OCI-M2 (cell line): Measurements from ENCODE around the gene FASN.

Experiments
- DNase-seq: peaks from one replicate; lab custom pipeline; 2025; ENCODE audit not compliant: unreplicated experiment; lab: John Stamatoyannopoulos, UW

Gene FASN

GRCh38 chr17:82089723-82090548 lies 8.1 kb downstream of the FASN start:
- DNase-seq, result no peak

GRCh38 chr17:82088838-82089722 lies 9.0 kb downstream of the FASN start:
- no peak for DNase-seq

DNA sequence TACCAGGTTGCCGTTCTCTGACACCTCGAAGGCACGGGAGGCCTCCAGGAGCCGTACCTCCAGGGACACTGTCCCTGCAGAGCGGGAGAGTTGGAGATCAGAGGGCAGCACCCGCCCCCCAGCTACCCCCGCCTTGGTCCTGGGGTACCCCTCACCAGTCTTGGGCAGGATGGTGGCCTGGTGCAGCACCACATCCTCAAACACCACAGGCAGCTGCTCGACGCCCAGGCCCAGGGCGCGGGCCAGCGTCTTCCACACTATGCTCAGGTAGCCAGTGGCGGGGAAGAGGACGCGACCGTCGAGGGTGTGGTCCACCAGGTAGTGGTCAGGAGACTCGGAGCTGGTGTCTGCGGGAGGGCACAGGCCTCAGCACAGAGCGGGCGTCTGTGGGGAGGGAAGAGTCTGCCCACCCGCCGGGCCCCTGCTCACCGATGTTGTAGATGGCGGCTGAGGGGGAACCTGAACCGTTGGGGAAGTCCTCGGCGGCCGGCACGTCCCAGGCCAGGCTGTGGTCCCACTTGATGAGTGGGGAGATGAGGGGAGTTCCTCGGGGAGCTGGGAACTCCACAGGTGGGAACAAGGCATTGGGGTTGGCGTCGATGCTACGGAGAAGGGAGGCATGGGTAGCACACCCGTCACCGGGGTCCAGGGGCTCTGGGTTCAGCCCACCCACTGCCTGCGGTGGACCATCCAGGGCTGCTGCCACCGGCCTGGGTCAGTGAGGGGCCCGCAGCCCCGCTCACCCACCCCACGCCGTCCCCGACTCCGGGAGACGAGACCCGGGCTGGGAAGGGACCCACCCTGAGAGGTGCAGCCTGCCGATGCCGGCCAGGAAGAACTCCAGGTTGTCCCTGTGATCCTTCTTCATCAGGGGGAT lies 9.8 kb downstream of the FASN start:
- no peak for DNase-seq

DNA sequence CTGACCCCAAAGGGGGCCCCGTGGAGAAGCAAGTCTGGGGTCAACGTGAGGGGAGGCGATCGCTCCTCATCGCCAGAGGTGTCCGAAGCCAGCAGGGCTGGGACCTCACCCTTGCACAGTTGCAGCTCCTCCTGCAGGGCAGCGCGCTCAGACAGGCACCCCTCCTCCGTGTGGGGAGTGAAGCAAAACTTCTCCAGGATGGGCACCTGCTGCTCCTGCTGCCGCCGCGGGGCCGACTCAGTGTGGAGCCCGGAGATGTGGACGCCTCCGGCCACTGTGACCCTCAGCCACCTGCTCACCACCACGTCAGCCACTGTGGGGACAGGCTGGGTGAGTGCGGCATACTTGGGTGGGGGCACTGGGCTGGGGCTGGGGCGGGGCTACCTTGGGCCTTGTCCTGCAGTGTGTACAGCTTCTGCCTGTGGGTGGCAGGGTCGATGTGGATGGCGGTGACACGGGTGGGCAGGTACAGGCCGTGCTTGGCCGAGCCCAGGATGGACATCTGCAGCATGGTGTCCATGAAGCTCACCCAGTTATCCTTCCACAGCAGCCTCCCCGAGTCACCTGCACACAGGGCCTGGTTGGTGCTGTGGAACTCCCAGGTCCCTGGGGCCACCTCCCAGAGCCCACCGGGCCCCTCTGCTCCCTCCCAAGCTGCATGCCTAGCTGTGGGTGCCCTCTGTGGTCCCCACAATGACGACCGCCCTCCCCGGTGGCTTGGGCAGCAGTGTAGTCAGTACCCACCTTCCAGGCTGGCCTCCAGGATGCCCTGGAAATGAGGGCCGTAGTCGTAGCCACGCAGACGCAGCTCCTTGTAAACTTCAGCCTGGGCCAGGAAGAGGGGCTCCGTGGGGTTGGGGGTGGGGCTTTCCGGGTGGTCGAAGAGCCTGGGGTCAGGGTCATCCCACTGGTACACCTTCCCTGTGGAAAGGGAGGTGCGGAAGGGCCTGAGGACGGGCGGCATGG lies 10.8 kb downstream of the FASN start:
- DNase-seq, result no peak

GRCh38 chr17:82085931-82086764 lies 11.9 kb downstream of the FASN start:
- DNase-seq, result no peak

DNA sequence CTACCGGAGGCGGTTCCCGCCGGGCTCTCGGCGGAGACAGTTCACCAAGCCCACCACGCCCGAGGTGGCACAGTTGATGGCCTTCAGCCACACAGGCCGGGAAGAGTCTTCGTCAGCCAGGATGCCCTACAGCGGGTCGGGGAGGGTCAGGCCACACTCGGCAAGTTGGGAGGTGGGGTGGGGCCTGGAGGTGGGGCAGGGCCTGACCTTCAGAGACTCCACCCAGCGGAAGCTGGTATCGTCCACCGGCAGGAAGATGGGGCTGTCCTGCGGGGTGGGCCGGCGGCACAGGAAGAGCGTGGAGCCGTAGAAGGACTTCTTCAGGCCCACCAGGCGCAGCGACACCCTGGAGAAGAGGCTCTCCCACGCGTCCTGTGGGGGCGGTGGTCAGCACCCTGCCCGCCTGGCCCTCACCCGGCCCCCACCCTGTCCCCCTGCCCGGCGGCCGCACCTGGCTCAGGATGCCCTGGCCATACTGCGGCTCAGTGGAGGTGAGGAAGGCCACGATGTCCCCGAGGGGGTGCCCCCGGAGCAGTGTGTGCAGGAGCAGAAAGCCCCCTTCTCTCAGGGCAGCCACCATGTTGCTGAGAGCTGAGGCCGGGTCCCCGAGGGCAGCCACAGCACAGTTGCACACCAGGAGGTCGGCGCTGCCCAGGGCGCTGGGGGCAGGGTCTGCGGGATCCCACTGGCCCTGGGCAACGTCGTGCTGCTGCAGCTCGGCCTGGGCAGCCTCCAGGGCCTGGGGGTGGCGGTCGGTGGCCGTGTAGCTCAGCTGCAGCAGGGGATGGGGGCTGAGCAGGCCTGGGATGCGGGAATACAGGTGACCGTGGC lies 12.8 kb downstream of the FASN start:
- no peak for DNase-seq

DNA sequence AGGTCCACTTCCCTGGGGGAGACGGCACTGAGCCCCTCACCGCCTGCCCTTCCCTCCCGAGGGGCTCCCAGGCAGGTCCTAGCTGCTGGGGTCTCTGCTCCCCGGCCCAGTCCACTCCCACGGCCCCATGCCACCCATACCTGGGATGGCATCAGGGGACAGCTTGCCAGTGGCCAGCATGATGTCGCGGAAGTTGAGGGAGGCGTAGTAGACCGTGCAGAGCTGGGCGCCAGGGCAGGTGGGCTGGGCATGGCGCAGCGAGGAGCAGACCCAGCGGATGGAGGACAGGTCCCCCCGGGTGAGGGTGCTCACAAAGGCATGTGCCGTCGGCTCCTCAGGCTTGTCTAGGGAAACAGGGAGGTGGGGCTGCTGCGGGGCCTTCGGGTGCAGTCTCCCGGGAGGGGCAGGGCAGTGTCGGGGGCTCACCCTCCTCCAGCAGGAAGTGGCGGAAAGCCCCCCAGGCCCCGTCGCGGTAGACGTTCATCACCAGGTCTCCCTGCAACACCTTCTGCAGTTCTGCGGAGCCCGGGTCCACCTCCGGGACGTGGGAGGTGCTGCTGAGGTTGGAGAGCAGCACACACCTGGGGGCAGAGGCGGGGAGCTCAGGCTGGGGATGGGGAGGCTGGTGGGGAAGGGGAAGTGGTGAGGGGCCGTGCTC lies 13.5 kb downstream of the FASN start:
- DNase-seq, result no peak

GRCh38 chr17:82083533-82084359 lies 14.3 kb downstream of the FASN start:
- DNase-seq, result no peak

DNA sequence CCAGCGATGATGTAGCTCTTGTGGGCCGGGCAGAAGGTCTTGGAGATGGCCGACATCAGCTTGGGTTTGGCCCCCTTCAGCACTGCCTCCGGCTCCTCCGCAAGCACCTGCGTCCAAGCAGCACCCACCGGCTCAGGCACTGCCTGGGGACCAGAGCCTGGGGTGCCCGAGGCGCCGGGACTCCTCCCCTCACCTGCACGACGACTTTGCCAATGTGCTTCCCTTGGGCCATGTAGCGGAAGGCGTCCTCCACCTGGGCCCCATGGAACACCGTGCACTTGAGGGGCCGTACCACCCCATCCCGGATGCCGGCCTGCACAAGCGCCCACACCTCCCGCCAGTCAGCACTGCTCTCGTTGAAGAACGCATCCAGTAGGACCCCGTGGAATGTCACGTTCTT lies 15.0 kb downstream of the FASN start:
- DNase-seq, result no peak

GRCh38 chr17:82082456-82082855 lies 15.6 kb downstream of the FASN start:
- DNase-seq, result no peak

DNA sequence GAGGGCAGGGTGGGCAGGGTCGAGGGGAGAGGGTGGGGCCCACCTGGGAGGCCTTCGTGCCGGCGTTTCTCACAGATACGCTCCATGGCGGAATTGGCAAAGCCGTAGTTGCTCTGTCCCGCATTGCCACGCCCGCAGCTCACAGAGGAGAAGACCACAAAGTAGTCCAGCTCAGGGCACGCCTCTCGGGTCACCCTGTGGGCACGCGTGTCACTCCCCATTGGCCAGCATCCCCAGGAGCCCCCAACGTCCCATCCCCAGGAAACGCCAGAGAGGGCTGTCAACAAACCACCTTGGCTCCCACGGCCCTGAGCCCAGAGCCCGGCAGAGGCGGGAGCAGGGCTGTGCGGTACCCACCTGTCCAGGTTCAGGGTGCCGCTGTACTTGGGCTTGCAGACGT lies 16.1 kb downstream of the FASN start:
- DNase-seq, result no peak

DNA sequence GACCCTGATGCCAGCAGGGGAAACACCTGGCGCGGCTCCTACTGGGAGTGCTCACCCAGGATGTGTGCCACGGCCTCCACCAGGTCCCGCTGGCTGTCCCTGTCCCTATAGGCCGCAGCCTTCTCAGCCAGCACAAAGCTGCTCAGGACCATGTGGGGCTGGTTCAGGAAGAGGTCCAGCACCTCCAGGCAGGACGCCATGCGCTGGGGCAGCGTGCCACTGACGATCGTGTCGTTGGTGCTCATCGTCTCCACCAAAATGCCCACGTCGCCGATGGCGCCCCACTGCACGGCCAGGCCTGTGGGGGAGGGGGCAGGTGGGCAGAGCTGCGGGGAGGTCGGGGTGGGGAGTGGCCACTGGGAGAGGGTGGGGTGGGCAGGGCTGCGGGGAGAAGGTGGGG lies 16.5 kb downstream of the FASN start:
- DNase-seq, result no peak

- DNase-seq, result no peak
Observed at GRCh38 chr17:82080789-82081464, 17.1 kb downstream of the FASN start.

DNA sequence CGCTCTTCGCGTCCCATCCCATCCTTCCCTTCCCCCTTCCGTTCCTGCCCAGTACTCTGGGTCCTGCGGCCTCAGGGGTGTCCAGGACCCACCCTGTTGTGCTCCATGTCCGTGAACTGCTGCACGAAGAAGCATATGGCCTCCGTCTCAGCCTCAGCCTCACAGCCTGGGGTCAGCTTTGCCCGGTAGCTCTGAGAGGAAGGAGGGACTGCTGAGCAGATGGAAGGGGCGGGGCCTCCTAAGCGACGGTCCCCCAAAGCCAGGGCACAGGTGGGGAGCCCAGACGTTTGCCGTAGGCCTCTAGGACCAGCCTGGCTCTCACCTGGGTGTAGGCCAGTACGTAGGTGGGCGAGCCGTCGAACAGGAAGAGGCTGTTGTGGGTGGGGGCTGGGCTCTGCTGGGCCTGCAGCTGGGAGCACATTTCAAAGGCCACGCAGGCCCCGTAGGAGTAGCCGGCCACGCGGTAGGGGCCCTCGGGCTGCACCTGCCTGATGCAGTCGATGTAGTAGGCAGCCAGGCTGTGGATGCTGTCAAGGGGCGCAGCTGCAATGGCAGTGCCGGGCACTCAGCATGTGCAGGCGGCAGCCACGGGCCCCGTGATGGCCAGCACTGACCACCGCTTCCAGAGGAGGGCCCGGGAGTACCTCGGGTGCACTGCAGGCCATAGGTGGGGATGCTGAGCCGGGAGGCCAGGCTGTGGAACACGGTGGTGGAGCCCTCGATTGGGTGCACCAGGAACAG lies 17.8 kb downstream of the FASN start:
- DNase-seq, result no peak

DNA sequence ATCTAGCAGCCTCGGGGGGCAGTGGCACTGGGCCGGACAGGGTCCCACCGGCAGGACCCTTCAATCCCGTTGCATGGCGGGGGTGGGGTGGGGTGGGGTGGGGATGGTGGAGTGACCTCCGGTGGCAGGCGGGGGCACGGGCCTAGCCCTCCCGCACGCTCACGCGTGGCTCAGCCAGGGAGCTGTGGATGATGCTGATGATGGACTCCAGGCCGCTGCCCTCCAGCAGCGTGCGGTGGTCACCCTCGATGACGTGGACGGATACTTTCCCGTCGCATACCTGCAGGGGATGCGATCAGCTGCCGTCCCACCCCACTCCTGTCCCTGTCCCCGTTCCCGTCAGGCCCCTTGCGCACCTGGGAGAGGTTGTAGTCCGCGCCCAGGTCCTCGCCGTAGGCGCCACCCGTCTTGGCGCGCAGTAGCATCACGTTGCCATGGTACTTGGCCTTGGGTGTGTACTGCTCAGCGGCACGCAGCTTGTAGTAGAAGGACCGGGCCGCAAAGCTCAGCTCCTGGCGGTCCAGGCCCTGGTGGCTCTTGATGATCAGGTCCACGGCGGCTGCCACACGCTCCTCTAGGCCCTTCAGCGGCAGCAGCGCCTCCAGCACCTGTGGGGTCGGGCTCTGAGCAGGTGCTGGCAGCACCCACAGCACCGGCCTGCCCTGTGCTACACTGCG lies 18.9 kb downstream of the FASN start:
- no peak for DNase-seq
